GM18499 (cell line): ENCODE data around the gene SH3RF2.
A peak's percentile ranks its signal among the peaks of the same experiment; 100 is the strongest.
"Not testable (repeated sequence)": the region's sequence is repeated elsewhere in the genome, so short reads cannot be mapped to it uniquely, and the experiment has no call there.

ENCODE experiments used
- ATAC-seq: cut with Tn5 transposase; IDR thresholded peaks from one replicate; pipeline ENCODE4 v1.9.1; 2021; ENCODE audit warnings: moderate number of reproducible peaks; ENCODE audit not compliant: insufficient read depth, unreplicated experiment

The SH3RF2 gene

GRCh38 chr5:145975361-145976066 is 39.1 kb downstream of the SH3RF2 start:
- no peak for ATAC-seq

GRCh38 chr5:145976431-145977155 is 40.2 kb downstream of the SH3RF2 start:
- peak; percentile 56 for ATAC-seq

GRCh38 chr5:145978171-145978570 is 41.8 kb downstream of the SH3RF2 start:
- no peak for ATAC-seq

- no peak for ATAC-seq
Measured at GRCh38 chr5:145978708-145979107, 42.3 kb downstream of the SH3RF2 start.

- ATAC-seq = no peak
Measured at GRCh38 chr5:145979270-145980223, 43.2 kb downstream of the SH3RF2 start.

DNA sequence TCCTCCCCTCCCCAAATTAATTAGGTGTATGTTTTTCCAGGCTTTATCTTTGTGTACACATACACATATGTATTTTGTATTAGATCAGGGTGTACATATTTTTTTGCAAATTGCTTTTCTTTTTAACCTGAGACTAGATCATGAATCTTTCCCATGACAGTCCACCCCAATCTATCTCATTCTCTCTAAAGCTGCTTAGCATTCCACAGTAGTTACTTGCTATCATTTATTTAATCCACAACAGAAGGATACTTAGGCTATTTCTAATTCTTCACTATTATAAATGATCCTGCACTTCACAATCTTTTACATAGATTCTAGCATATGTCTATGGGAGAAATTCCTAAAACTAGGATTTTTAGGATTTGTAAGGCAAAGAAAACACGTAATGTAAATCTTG is 43.9 kb downstream of the SH3RF2 start:
- ATAC-seq = no peak

GRCh38 chr5:145980718-145981117 is 44.3 kb downstream of the SH3RF2 start:
- no peak for ATAC-seq

GRCh38 chr5:145981589-145982571 is 45.5 kb downstream of the SH3RF2 start:
- ATAC-seq = no peak

DNA sequence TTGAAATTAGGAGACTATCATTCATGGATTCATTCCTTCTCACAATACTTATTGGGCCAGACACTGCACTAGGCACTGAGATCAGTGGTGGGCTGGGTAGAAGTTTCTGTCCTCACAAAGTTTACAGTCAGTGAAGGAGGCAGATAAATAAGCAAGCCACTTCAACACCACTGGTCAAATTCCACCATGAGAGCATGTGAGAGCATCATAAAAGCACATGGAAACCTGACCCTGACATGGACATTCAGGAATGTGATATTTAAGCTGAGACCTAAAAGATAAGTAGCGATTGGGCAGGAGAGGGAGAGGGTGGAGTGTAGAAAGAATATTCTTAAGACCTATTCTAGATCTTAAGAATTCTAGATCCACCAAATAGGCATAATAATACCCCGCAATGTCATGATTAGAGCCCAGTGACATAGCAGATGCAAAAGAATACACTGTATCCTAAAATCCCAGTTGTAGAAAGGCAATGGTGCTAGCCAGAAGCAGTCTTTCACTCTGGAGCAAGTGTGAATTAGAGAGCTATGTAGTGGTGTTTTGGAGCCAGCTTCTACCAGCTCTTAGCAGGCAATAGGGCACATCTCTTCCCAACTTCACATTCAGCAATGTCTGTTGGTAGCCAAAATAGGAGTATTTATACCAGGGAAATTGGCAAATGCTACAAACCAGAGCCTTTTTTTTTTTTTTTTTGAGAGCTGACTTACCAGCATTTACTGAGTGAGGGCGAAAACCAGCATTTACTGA is 46.4 kb downstream of the SH3RF2 start:
- no peak for ATAC-seq

DNA sequence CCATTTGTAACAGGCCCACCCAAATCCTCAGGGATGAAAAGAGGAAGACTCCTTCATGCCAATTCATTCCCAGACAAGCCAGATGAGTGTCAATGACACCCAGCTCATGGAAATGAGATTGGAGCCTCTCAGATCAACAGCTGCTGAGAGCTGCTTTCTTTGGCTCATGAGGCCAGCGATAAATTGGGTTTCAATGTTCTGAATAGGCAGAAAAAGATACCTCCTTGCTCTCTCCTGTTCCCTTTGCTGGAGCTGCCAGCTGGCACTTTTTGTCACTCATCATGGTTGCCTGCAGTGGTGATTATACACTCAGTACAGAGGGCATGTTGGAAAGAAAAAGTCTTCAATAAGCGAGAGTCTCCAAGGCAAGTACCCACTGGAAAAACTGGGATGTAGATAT is 47.1 kb downstream of the SH3RF2 start:
- ATAC-seq = no peak

GRCh38 chr5:145984072-145984471 is 47.7 kb downstream of the SH3RF2 start:
- no peak for ATAC-seq

DNA sequence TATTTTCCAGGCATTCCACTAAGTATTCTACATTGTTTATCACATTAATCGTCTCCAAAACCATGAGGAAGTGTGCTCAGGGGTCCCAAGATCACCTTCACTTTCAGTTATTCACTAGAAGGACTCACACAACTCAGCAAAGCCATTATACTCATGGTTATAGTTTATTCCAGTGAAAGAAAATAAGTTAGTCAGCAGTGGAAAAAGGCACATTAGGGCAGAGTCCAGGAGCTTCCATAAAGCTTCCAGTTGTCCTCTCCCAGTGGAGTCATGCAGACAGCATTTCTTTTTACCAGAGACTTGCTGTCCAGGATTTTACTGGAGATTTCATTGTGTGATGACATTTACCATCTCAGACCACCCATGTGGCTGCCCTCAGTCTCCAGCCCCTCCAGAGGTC is 51.5 kb downstream of the SH3RF2 start:
- no peak for ATAC-seq

DNA sequence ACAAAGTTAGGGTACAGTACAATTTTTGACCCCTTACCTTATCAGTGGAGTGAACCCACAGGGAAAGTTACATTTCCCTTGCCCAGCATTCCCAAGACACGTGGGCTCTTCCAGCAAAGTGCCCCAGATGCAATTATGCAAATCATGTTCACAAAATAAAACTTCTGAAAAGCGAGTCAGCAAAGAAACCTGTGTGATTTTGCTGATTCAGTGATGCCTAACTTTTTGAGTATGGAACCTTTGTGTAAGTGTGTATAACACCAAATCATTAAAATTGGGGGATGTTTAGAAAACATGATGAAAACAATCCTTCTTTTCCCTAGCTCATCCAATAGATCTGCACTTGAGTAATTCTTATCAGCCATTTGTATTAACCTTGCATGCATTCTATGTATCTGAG is 52.6 kb downstream of the SH3RF2 start:
- no peak for ATAC-seq

GRCh38 chr5:145989428-145989827 is 53.0 kb downstream of the SH3RF2 start:
- no peak for ATAC-seq

- no peak for ATAC-seq
Measured at GRCh38 chr5:145990170-145990569, 53.8 kb downstream of the SH3RF2 start.

DNA sequence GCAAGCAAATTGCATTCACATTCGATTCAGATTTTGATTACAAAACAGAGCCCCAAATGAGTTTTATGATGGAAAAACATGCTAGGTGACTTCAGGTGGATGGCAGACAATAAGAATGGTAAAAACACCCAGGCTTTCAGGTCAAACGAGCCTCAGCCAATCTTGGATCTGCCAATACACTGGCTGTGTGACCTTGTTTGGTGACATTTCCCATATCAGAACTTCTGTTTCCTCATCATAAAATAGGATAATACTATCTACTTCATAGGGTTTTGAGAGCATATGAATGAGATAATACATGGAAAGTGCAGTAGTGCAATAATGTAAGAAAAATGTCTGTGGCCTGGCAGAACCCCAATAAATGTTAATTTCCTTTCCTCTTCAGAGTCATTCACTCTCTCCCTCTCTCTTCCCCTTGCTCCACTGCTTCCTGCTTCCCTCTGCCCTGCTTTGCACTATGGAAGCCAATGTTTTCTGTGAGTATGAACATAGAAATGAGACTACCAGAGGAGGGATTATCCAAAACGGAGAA is 54.7 kb downstream of the SH3RF2 start:
- ATAC-seq = no peak

DNA sequence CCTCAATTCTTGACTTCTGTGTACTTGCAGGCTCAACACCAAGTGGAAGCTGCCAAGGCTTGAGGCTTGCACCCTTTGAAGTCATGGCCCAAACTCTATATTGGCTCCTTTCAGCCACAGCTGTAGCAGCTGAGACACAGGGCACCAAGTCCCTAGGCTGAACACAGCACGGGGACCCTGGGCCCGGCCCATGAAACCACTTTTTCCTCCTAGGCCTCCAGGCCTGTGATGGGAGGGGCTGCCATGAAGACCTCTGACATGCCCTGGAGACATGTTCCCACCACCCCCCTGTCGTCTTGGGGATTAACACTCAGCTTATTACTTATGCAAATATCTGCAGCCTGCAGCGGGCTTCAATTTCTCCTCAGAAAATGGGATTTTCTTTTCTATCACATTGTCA is 57.2 kb downstream of the SH3RF2 start:
- ATAC-seq = not testable (repeated sequence)

GRCh38 chr5:145996135-145996534 is 59.8 kb downstream of the SH3RF2 start:
- ATAC-seq = no peak

DNA sequence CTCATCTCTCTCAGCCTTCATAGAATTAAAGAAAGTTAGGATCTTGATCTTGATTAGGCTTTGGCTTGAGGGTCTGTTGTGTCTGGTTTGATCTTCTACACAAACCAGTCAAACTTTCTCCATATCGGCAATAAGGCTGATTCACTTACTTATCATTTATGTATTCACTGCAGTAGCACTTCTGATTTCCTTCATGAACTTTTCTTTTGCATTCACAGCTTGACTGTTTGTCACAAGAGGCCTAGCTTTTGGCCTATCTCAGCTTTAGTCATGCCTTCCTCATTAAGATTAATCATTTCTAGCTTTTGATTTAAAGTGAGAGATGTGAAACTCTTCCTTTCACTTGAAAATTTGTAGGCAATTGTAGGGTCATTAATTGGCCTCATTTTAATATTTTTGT is 62.8 kb downstream of the SH3RF2 start:
- no peak for ATAC-seq
